GM15510 (cell line): ENCODE measurements around the gene PLXNA3.

Source experiments
- POLR2A ChIP-seq: IDR thresholded peaks from 3 replicates; pipeline ENCODE4 v1.6.1; 2011; ENCODE audit warnings: borderline replicate concordance; ENCODE audit not compliant: insufficient read length; ENCODE audit errors: extremely low read depth

The PLXNA3 gene

DNA sequence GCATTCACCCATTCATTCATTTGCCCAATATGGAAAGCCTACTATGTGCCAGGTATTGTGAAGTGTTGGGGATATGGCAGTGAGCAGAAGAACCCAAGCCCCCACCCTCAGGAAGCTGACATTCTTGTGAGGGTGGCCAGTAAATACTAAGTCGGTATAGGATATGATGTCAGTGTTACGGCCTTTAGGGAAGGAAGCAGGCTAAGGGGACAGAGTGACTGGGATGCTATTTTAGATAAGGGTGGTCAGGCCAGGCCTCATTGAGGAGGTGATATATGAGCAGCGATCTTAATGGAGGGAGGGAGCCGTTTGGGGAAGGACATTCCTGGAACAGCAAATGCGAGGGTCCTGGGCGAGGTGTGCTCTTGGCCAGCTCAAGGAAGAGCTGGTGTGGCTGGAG lies 27.6 kb upstream of the PLXNA3 start:
- TF ChIP-seq POLR2A, result no peak

DNA sequence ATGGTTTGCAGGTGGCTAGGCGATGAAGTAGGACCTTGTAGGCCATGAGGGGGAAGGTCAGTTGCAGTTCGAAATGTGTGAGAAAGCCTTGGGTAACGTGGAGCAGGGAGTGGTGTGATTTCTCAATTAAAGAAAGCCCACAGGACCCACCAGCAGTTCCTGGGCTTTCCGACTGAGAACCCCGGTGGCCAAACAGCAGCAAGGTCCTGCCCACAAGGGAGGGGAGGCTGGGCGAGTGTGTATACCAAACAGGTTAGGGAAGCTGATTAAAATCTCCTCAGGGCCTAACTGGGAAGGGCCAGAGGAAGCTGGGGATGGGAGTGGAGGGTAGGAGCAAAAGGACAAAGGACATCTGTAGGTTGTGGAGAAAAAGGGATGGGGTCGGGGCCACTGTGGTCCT lies 27.2 kb upstream of the PLXNA3 start:
- TF ChIP-seq POLR2A, result no peak

DNA sequence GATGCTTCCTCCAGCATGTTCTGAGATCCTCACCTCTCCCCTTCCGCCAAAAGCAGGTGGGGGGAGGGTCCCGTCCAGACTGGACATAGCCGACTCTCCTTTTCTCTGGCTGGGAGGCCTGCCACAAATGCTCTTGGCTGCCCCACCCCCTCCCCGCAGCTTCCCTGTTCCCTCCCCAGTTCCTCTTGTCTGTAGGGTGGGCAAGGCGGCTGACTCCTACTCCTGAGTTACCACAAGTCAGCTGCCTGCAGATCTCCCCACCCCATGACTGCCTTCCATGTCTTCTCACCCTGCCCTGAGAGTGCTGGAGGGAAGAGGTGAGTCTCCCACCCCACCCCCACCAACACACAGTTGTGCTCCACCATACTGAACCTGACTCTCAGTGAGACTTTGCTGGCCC lies 26.7 kb upstream of the PLXNA3 start:
- TF ChIP-seq POLR2A, result no peak

DNA sequence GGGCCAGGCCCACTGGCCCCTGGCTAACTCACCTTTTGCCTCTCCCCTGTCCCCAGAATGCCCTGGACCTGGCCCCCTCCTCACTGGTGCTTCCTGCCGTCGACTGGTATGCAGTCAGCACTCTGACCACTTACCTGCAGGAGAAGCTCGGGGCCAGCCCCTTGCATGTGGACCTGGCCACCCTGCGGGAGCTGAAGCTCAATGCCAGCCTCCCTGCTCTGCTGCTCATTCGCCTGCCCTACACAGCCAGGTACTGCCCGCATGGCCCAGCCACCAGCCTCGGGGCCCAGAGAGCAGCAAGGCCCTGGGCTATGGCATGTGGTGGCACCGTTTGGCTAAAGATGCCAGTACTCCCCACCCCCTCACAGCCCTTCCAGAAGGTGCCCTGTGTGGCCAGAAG lies 25.9 kb upstream of the PLXNA3 start:
- TF ChIP-seq POLR2A, result no peak

DNA sequence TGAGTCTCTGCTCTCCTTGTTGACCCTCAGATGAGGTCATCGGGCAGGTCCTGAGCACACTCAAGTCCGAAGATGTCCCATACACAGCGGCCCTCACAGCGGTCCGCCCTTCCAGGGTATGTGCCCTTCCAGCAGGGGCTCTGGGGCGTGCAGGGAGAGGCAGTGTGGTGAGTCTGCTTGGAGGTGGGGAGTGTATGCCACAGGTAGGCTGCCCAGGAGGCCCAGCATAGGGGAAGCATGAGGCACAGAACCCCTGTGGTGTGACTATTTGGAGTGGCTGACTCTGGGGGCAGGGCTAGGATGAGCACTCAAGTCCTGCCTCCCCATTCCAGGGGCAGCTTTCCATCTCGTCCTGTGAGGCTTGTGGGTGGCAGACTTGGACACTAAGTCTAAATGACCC lies 24.5 kb upstream of the PLXNA3 start:
- TF ChIP-seq POLR2A, result no peak

DNA sequence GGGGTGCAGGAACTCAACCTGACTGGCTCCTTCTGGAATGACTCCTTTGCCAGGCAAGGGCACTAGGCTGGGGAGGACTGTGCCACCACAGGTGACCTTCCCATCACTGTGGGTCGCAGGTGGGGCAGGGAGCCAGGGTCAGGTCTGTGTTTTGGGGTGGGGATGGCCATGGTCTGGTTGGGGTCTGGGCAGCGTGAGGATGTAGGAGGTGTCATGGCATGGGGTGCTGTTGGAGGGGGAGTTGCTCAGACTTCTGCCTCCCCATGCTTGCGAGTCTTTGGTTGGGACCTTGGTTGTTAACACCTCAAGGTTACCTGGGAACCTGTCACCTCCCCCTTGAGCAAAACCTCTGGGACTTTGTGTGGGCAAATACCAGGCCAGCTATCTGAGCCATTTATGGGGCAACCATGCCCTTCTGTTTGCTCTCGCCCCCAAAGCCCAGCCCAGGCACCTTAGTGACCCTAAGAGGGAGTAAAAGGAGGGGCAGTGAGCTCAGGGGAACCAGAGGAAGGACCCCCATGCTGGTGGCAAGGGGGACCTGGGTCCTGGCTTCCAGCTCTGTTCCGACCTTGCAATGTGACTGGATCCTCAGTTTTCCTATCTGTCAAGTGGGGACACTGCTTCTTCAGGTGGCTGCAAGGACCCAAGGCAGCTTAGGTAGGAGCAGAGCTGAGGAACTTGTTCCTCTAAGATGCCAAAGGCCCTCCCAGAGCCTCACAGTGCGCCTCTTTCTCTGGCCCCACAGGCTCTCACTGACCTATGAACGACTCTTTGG lies 23.5 kb upstream of the PLXNA3 start:
- no peak for TF ChIP-seq POLR2A

DNA sequence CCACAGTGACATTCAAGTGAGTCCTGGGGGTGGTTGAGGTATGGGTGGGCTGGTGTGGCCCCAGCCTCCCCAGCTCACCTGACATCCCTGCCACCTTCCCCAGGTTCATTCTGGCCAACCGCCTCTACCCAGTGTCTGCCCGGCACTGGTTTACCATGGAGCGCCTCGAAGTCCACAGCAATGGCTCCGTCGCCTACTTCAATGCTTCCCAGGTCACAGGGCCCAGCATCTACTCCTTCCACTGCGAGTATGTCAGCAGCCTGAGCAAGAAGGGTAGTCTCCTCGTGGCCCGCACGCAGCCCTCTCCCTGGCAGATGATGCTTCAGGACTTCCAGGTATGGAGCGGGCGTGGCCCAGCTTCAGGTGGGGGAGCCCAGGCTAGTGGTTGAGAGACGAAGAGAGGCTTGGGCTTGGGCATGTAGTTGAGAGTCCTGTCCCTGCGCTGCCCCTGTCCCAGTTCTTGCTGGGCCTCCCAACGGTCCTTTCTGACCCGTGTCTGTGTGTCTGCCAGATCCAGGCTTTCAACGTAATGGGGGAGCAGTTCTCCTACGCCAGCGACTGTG lies 22.8 kb upstream of the PLXNA3 start:
- TF ChIP-seq POLR2A, result no peak

DNA sequence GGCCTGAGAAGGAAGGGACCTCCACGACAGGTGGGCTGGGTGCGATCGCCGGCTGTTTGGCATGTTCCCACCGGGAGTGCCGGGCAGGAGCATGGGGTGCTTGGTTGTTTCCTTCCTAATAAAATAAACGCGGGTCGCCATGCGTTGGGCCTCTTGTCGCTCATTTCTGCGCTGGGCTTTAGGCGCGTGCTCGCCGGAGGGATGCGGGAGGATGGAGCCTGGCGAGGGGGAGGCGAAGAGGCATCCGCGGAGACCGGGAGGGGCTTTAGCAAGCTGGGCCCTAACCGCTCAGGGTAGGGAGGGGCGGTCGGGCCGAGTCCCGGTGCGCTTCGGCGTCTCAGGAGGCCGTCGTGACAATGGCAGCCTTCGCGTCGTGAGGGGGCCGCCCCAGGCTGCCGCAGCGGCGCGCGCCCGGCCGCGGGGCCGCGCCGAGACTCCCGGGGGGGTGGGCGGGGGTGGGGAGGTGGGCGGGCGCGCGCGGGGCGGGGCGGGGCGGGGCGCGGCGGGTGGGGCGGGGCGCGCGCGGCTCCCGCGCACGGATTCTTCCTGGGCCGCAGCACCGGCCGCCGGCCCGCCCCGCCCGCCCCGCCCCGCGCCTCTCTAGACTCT lies 21.6 kb upstream of the PLXNA3 start:
- no peak for TF ChIP-seq POLR2A

DNA sequence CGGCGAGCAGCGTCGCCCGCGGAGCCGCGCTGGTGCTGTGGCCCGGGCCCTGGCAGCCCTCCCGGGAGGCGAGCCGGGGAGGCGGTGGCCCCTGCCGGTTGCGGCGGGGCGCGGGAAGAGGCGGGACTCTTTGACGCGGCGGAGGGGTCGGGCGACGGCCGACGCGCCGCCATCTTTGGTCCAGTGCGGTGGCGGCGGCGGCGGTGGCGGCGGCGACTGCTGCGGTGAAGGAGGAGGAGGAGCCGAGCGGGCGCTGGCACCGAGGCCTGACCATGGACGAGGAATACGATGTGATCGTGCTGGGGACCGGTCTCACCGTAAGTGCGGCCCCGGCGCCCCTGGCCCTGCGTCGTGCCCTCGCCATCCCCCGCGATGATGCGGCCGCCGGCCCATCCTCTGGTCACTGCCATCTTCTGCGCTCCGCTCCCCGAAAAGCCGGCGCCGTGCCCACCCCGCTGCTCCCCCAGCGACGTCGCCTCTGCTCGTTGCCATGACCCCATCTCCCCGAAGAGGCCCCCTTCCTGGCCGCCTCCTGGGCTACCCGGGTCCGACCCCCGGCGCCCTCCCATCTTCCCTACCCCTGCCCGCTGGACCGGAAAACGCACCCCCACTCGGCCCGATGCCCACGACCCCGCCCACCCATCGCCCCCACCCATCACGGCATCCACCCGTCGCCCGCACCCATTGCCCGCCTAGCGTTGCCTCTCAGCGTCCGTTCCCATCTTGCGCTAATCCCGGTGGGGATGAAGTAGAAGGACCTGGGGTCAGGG lies 20.9 kb upstream of the PLXNA3 start, which contains the start of gene GDI1:
Gene GDI1, plus strand, starts transcription at position 172 of the 770 bp plus-strand sequence. Its CDS starts 101 bp downstream, at position 273.
- TF ChIP-seq POLR2A, result peak; percentile 53

DNA sequence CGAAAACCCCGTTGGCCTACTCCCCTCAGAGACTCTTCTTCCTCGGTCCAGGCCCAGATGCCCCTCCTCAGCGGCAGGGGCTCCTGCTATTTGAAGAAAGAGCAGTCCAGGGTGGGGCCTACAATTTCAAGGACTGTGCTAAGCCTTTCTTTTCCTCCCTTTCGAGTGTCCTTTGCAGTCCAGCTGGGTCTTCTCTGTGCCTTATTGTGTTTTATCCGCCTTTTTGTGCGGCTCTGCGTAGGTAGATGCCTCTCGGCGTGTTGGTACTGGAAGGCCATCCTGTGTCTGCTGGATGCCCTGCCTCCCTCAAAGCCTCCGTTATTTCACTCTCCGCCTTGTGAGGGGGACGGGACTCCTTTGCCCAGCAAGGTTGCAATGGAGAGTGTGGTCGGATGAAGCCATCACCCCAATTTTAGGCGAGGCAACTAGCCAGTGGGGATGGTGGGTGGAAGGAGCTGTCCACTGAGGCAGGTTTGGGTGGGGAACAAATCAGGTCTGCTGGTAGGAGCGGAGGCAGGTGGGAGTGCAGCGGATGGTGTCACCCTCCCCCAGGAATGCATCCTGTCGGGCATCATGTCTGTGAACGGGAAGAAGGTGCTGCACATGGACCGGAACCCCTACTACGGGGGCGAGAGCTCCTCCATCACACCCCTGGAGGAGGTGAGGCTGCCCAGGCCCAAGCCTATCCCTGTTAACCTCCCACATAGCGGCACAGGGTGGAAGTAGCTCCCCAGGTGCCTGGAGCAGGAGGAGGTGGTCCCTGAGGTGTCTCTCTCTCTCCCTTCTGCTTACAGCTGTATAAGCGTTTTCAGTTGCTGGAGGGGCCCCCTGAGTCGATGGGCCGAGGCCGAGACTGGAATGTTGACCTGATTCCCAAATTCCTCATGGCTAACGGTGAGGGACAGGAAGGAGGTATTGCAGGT lies 19.8 kb upstream of the PLXNA3 start:
- no peak for TF ChIP-seq POLR2A

DNA sequence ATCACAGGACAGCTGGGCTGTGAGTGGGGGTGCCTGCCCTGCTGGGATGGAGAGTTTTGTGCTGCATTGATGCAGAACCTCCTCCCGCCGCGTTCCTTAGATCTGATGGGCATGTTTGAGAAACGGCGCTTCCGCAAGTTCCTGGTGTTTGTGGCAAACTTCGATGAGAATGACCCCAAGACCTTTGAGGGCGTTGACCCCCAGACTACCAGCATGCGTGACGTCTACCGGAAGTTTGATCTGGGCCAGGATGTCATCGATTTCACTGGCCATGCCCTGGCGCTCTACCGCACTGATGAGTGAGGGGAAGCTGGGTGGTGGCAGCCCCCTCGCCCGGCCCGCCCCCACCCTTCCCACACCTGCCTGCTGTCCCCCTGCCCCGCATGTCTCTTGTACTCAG lies 18.2 kb upstream of the PLXNA3 start:
- TF ChIP-seq POLR2A, result no peak

DNA sequence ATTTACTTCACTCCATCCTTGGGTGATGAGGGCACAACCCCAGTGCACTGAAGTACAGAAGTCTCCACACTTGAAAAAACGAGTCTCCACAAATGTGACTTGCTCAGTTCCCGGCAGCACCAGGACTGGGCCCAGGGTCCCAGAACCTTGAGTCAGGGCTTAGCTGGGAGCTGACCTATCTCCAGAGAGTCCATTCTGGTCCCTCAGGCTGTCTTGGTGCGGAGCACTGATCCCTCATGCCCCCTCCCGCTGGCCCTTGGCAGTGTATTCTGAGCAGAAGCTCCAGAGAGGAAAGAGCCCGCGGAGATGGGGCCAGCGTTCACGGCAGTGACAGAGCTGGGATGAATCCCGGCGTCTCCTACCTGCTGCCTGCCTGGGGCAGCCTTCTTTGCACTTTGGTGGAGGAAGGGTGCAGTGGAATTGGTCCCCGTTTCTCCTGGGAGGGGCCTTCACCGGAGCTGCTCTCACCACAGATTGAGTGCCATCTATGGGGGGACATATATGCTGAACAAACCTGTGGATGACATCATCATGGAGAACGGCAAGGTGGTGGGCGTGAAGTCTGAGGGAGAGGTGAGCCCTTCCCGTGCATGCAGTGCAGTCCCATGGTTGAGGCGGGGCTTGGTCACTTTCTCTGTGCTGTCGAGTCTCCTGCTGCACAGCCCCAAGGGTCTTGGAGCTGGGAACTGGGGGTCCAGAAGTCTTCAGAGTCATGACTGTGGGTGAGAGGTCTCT lies 17.3 kb upstream of the PLXNA3 start:
- TF ChIP-seq POLR2A, result no peak

DNA sequence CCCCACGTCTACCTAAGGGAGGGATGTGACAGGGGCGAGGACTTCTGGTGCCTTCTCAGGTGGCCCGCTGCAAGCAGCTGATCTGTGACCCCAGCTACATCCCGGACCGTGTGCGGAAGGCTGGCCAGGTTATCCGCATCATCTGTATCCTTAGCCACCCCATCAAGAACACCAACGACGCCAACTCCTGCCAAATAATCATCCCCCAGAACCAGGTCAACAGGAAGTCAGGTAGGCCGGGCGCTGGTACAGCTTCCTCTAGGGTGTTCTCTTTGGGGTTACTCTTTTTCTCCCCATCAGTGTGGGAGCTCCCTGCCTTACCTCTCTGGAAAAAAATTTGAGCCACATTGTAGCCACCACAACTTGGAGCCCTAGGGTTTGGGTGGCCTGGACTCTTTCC lies 16.5 kb upstream of the PLXNA3 start:
- TF ChIP-seq POLR2A, result no peak

DNA sequence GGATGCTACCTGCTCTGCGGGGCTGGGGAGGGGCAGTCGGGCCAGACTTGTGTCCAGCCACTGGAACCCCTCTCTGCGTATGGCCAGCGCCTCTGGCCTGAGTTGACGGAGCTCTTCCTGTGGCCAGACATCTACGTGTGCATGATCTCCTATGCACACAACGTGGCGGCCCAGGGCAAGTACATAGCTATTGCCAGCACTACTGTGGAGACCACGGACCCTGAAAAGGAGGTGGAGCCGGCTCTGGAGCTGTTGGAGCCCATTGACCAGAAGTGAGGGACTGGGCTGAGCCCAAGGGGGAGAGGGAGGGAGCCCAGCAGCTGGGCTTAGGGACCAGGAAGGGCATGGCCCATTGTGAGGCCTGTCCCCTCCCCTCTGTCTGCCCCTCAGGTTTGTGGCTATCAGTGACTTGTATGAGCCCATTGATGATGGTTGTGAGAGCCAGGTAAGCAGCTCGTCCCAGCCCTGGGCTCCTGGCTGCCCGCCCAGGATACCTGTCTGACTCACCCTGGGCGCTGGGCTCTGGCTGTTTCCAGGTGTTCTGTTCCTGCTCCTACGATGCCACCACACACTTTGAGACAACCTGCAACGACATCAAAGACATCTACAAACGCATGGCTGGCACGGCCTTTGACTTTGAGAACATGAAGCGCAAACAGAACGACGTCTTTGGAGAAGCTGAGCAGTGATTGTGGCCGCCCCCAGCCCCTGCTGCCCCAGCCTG lies 15.9 kb upstream of the PLXNA3 start:
- TF ChIP-seq POLR2A, result no peak

DNA sequence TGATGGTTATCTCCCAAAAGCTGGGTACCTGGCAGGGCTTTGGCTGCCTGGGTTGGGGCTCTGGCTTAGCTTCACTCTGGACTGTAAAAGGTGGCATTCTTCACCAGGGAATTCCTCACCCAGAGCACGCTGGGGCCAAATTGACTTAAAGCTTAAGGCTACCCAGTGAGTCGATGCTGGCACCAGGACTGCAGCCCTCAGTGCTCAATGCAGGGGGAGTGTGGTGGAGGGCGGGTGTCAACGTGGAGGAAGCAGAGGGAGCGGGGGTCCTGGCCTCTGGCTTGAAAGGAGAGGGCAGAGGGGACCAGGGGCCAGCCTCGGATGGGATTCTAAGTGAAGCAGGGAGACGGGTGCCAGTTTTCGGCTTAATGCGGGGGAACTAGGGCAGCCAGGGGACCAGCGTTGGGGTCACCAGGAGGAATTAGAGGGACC lies 14.6 kb upstream of the PLXNA3 start:
- no peak for TF ChIP-seq POLR2A
